Stimulated activated CD8-positive, alpha-beta memory T cell treated with anti-CD3 and anti-CD28 coated beads, Interleukin-2, amount 100 ng/mL, for 48 hours (primary cell): ENCODE measurements around the gene COMT.
"Not testable (repeated sequence)": the region's sequence is repeated elsewhere in the genome, so short reads cannot be mapped to it uniquely, and the experiment has no call there.

ENCODE experiments used
- DNase-seq, 2 donors: peaks; one replicate each; pipeline ENCODE4 v3.0.0-alpha.2; 2020; ENCODE audit warnings: low read depth in 2 of 2

The COMT gene

GRCh38 chr22:19941365-19942082 lies at the start of gene COMT, which contains the start of gene TXNRD2:
Gene COMT, plus strand, starts transcription at chr22:19941772. Its CDS starts 20,755 bp downstream, at chr22:19962527.
Gene TXNRD2, minus strand, starts transcription at chr22:19941818. Its CDS starts 15 bp downstream, at chr22:19941803.
- peak; percentile 59 to 65 for DNase-seq

GRCh38 chr22:19892257-19892879 lies 49.2 kb upstream of the COMT start:
- DNase-seq = peak; percentile 23 to 51

GRCh38 chr22:19892925-19893324 lies 48.6 kb upstream of the COMT start:
- no peak for DNase-seq

DNA sequence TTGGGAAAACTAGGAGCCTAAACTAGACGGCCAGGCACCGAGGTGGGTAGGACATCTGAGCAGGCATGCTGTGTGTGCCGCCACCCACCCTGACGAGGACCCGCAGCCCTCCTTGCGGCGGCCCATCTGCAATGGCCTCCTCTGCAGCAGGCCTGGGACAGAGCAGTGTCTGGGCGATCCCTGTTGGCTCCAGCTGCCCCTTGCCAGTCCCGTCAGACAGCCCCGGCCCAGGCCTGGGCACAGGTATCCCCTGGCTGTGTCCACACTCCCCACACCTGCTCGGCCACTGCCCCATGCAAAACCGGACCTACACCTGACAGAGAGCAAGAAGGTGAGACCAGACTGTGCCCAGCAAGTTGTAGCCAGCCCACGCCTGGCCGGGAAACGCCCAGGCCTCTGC lies 48.2 kb upstream of the COMT start:
- DNase-seq = no peak

DNA sequence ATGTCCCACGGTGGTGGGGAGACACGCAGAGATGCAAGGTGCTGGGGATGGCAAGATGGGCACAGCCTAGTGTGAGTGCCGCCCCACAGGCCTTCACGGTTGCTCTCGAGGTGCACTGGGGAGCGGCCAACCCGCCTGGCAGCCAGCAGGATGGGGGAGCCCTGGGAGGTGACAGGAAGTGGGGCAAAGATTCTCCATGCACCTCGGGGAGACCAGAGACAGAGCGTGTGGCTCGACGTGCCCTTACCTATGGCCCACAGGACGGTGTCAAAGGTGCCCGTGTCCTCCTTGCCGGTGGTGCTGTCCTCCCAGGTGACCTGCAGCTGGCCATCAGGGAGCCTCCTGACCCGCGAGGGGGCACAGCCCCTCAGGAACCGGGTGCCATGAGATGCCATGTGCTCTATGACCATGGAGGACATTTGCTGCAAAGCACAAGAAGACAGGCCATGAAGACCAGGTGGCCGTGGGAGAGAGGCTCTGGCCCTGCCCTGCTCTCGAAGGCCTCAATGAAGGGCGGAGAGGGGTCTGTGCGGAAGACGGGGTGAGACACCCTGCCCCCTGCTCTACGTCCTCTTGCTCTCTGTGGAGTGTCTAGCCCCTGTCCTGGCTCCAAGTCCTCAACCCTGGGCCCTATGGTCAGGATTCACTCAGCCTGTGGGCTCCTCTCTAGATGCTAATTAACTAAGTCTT lies 46.3 kb upstream of the COMT start:
- no peak for DNase-seq

DNA sequence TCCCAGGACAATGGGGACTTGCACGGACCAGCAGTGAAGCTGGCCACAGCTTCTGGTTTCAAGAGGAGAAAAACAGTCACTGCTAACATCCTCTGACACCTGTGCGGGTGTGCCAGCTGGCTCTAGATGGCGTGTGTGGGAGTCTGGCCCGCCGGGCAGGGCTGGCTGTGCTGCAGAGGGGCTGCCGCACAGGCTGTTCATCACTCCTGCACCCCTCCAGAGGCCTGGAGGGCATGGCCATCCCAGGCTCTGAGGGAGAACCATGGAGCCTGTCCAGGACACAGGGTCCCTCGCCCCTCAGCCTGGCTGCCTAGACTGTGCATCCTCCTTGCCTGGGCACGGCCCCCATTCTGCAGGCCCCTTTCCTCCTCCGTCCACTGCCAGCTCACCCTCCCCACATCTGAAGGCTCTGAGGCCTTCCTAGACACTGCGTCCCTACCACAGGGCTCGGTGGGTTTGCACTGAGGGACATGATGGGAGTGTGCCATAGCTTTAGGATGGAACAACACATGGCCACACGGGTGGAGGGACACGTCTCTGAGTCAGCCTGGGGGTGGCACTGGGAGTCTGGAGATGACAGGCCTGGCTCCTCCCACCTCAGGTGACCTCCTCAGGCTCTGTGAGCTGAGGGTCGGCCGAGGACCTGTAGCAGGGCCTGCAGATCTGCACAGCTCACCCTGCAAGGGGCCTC lies 44.8 kb upstream of the COMT start:
- no peak for DNase-seq

DNA sequence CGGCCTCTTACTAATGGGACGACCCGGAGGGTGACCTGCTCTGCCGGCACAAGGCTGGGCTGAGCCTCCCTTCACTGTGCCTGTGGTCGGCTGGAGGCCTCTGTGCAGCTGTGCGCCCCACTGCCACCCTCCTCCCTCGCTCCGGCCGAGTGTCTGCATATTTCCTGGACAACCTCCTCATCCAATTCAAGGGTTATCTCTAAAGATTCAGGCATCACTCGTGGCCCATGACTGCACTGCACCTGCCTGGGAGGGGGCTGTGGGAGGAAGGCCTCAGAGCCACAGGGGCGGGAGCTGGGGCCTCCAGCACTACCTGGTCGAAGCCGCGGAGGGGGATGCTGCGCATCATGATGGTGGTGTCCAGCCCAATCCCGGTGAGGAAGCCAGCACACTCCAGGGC lies 43.8 kb upstream of the COMT start:
- no peak for DNase-seq

DNA sequence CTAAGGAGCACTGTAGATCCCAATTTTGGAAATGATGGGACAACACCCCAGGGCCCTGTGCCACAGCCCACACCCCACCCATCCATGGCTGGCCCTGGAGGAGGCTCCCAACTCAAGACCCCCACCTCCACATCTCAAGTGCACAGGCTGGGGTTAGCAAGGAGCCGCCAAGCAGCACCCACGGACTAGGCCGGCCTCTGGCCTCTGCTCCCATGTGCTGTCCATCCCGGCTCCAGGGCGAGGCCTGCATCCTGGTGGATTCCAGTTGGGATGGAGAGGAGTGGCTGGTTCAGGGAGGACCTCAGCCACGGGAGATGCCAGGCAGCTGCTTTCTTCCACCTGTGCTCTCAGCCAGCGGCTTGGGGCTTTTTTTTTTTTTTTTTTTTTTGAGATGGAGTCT lies 43.4 kb upstream of the COMT start:
- no peak for DNase-seq

- DNase-seq = no peak
Observed at GRCh38 chr22:19898831-19899567, 42.6 kb upstream of the COMT start.

DNA sequence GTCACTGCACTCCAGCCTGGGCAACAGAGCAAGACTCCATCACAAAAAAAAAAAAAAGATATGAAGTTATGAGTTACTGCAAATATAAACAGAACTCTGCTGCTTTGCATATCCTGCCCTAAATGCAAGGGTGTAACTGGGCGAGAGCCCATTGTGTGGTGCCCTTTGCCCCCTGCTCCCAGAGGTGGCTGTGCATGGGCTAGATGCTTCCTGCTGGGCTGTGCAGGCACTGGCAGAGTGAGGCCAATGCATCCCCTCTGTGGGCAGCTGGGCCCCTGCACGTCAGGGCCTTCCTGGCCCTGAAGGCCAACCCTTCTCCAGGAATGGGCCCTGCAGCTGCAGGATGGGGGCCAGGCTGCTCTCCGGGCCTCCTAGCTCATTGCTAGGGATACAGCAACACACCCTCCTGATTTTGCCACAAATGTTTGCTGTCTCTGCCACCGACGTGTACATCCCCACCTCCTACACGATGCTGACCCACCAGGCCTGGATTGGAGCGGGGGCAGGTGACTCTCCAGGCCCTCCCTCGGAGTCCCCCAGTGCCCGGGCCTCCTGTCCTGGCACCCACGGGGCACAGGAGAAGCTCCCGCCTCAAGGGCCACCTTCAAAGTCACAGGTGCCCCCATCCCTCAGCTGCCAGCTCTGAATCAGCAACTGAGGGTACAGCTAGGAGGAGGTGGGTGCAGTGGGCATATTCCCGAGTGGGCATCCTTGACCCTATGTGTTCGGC lies 40.7 kb upstream of the COMT start:
- DNase-seq = no peak

DNA sequence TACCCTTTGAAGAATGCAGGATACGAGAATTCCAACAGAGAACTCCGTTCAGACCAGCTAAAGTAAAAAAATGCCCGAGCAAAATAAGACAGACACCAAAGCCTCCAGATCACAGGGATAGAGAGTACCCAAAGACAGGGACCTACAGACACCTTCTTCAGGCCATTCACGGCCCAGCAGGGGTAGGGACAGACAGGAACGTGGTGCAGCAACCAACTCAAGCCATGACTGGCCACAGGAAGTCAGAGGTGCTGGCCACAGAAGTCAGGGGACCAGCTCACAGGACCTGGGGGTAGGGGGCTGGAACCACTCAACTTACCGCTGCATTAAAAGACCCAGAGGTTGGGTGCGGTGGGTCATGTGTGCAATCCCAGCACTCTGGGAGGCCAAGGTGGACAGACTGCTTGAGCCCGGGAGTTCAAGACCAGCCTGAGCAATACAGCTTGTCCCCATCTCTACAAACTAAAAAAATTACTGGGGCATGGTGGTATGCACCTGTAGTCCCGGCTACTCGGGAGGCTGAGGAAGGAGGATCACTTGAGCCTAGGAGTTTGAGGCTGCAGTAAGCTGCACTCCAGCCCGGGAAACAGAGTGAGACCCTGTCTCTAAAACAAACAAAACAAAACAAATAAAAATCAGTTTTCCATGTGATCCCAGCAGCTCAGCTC lies 39.9 kb upstream of the COMT start:
- DNase-seq = no peak

GRCh38 chr22:19902245-19902715 lies 39.3 kb upstream of the COMT start:
- no peak for DNase-seq

- no peak for DNase-seq
Observed at GRCh38 chr22:19903031-19903430, 38.5 kb upstream of the COMT start.

GRCh38 chr22:19903513-19903912 lies 38.1 kb upstream of the COMT start:
- DNase-seq = no peak

GRCh38 chr22:19904174-19904856 lies 37.3 kb upstream of the COMT start:
- DNase-seq = no peak

DNA sequence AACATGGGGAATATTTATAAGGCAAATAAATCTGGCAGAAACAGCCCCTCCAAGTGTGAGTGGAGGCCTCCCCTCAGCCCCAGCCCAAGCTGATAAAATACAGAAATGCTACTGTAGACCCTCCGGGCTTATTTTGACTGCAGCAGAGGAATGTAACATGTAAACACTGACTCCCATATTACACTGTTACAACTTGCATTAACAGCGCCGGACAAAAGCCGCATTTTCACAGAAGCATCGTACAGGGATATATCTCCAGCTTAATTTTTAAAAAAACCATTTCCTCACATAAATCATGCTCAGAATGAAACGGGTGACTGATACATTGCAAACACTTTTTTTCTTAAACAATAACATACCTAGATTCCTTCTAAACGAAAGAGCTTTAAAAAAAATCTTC lies 36.6 kb upstream of the COMT start:
- DNase-seq = no peak

DNA sequence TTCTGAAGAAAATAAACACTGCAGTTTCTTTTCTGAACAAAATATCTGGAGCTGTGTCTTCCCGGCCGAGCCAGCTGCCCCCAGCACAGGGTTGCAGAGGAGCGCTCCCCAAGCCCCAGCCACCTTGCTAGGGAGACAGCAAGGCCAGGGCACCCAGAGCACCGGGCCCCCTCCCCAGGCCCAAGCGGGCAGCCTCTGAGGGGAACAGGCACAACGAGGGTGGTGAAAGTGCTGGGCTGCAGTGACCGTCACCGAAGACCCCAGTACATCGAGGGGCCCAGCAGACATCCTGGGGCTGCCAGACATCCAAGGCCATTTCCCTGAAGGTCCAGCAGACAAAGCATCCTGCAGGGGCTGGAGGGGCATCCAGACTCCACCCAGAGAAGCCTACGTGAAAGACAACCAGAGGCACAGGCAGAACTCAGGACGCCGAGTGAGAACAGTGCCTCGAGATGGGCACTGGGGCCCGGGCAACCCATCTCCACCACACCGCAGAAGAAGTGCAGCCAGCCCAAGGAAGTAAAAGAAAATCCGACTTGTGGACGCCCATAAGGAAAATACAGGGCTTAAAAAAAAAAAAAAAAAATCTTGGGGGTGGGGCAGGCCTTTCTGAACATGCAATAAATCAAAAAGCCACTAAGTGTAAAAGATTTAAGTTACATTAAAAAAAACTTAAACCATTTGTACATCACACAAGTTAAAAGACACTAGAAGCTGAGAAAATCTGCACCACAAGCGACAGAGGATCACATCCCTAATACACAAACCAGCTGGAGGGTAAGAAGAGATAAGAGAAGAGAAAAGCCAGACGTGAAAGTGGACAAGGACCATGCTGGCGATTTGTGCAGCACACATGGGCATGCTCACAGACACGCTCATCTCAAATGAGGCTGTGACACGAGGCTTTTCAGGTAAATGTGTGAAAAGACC lies 36.0 kb upstream of the COMT start:
- no peak for DNase-seq

DNA sequence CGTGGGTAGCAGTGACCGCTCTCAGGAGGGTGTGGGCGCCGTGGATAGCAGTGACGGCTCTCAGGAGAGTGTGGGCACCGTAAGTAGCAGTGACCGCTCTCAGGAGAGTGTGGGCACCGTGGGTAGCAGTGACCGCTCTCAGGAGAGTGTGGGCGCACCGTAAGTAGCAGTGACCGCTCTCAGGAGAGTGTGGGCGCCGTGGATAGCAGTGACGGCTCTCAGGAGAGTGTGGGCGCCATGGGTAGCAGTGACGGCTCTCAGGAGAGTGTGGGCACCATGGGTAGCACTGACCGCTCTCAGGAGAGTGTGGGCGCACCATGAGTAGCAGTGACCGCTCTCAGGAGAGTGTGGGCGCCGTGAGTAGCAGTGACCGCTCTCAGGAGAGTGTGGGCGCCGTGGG lies 34.7 kb upstream of the COMT start:
- not testable (repeated sequence) for DNase-seq
